ENCODE results near the gene DCC.
A peak's percentile ranks its signal among the peaks of the same experiment; 100 is the strongest.

The DCC gene

GRCh38 chr18:52334307-52334706 is 5.7 kb upstream of the DCC start:
- no peak overlapping the region for H3K4me3 ChIP-seq (ENCODE audit: low read depth, low read length)

GRCh38 chr18:52334896-52335295 is 5.1 kb upstream of the DCC start:
- no peaks in the 10 kb centered on the region for H3K79me2 ChIP-seq
- no peak overlapping the region for H2AFZ ChIP-seq
- no peaks in the 10 kb centered on the region for H3K27me3 ChIP-seq (ENCODE audit: control insufficient read depth, insufficient read depth, low read length)
- H3K4me3 ChIP-seq (ENCODE audit: low read depth, low read length): no peak overlapping the region
- no peak for TF ChIP-seq CTCF (IDR thresholded peaks at IDR 0.05)
- H3K4me2 ChIP-seq (ENCODE audit: low read length): no peak overlapping the region
- no peaks in the 10 kb centered on the region for H3K36me3 ChIP-seq (ENCODE audit: control insufficient read depth, insufficient read depth, low read length)
- H3K27ac ChIP-seq: no peak overlapping the region
- H3K9me3 ChIP-seq (ENCODE audit: control insufficient read depth, low read length): no peaks in the 10 kb centered on the region
- no peaks in the 10 kb centered on the region for H3K4me1 ChIP-seq
- H3K9ac ChIP-seq: no peak overlapping the region

More at GRCh38 chr18:52334307-52334706, 5.7 kb upstream of the DCC start:
- TF ChIP-seq CTCF (IDR thresholded peaks at IDR 0.05): no peak
- Histone ChIP-seq H3K9ac (no peak overlapping the region), H3K36me3 (ENCODE audit: control insufficient read depth, insufficient read depth, low read length) (no peaks in the 10 kb centered on the region), H3K4me2 (ENCODE audit: low read length) (no peak overlapping the region), H3K9me3 (ENCODE audit: control insufficient read depth, low read length) (no peaks in the 10 kb centered on the region), H3K79me2 (no peaks in the 10 kb centered on the region), H3K27ac (no peak overlapping the region), H3K27me3 (ENCODE audit: control insufficient read depth, insufficient read depth, low read length) (no peaks in the 10 kb centered on the region), H2AFZ (no peak overlapping the region), H3K4me1 (no peaks in the 10 kb centered on the region)

DNA sequence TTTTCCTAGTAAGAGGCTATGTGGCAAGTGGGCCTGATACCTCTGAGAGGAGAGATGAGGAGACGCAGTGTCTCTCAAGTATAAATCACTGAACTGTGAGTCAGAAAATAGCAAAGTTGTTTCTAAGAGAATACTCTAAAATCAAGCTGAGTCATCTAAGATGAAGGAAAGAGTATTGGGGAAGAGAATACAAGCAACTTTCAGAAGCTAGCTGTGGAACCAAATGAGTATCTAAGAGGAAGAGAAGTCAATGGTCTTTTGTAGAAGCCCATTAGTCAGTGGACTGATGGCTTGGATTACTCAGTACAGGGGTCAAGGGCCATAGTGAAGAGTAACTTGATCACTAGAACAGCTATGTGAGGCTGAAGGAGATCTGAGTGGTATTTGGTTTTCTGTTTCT is 2.7 kb upstream of the DCC start:
- Histone ChIP-seq H3K27me3 (ENCODE audit: control insufficient read depth, insufficient read depth, low read length) (no peaks in the 10 kb centered on the region), H3K9ac (no peak overlapping the region), H3K4me1 (no peaks in the 10 kb centered on the region), H3K9me3 (ENCODE audit: control insufficient read depth, low read length) (no peaks in the 10 kb centered on the region), H3K79me2 (no peaks in the 10 kb centered on the region), H3K4me3 (ENCODE audit: low read depth, low read length) (no peak overlapping the region), H3K36me3 (ENCODE audit: control insufficient read depth, insufficient read depth, low read length) (no peaks in the 10 kb centered on the region), H2AFZ (no peak overlapping the region), H3K27ac (no peak overlapping the region), H3K4me2 (ENCODE audit: low read length) (no peak overlapping the region)
- no peak for TF ChIP-seq CTCF (IDR thresholded peaks at IDR 0.05)

DNA sequence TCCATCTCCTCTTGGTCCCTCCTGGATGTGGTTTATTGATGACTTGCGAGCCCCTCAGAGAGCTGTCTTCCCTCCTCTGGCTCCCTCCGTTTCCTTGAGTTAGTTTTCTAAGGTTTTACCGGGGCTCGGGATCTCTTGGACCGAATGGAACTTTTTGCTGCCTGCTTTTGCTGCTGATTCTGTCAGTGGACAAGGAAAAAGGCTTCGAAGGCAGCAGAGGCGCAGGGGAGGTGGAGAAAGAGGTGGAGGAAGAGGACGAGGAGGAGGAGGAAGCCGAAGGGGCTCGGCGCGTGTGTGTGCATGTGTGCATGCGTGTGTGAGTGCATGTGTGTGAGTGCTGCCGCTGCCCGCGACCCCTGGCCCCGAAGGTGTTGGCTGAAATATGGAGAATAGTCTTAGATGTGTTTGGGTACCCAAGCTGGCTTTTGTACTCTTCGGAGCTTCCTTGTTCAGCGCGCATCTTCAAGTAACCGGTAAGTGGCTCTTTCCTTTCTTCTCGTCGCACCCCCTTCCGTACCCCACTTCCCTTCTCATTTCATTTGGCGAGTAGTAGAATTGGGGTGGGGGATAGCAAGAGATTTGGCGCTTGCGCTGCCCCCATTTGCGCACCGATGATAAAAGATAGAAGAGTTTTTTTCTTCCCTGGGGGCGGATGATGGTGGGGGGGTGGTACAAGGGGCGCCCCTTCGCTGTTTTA is 557 bp downstream of the DCC start:
- no peaks in the 10 kb centered on the region for H3K27me3 ChIP-seq (ENCODE audit: control insufficient read depth, insufficient read depth, low read length)
- no peak overlapping the region for H3K9ac ChIP-seq

More for the DNA sequence above, 557 bp downstream of the DCC start:
- H3K36me3 ChIP-seq (ENCODE audit: control insufficient read depth, insufficient read depth, low read length): no peaks in the 10 kb centered on the region
- no peaks in the 10 kb centered on the region for H3K79me2 ChIP-seq
- no peaks in the 10 kb centered on the region for H3K4me1 ChIP-seq
- H3K4me3 ChIP-seq (ENCODE audit: low read depth, low read length): peak overlapping the region; percentile 36
- H3K4me2 ChIP-seq (ENCODE audit: low read length): peak overlapping the region; percentile 68
- no peaks in the 10 kb centered on the region for H3K9me3 ChIP-seq (ENCODE audit: control insufficient read depth, low read length)
- H3K27ac ChIP-seq: no peak overlapping the region
- no peak for TF ChIP-seq CTCF (IDR thresholded peaks at IDR 0.05)
- peak overlapping the region; percentile 55 for H2AFZ ChIP-seq
